Breast epithelium (tissue), 4 donors: Measurements from ENCODE around the gene STAM2. TPM values are rescaled to one million over a fixed set of nuclear protein-coding genes. Genes with fewer than 3 reads are reported as not detected.

Experiments
- DNase-seq, 2 donors: peaks; one replicate each; pipeline ENCODE4 v3.0.0-alpha.2; 2019; ENCODE audit warnings: low spot score in 2 of 2
- H3K27ac ChIP-seq, 2 donors: fragments of 200-600 bp; sonication (generic) in 1 of 2; one replicate each; pipeline ENCODE4 v1.5.1; 2016 to 2019; ENCODE audit warnings: mild to moderate bottlenecking in 1 of 2
- H3K27me3 ChIP-seq, 2 donors: fragments of 200-600 bp; sonication (generic) in 1 of 2; one replicate each; pipeline versions ENCODE4 v1.5.1 to v1.6.0; 2017 to 2019; ENCODE audit warnings: control low read depth in 1 of 2, mild to moderate bottlenecking in 1 of 2
- H3K36me3 ChIP-seq: fragments of 200-600 bp; one replicate; pipeline ENCODE4 v1.5.1; 2019
- H3K4me1 ChIP-seq, 2 donors: fragments of 200-600 bp; sonication (generic); one replicate each; pipeline ENCODE4 v1.5.1; 2016 to 2019; ENCODE audit warnings: control low read depth in 1 of 2
- H3K4me3 ChIP-seq, 3 donors: fragments of 200-600 bp; sonication (generic); 1 replicate in 2 of 3; 2 replicates in 1 of 3; pipeline ENCODE4 v1.5.1; 2016 to 2019; ENCODE audit warnings: mild to moderate bottlenecking in 3 of 3, moderate library complexity in 2 of 3
- H3K9me3 ChIP-seq, 2 donors: fragments of 200-600 bp; sonication (generic) in 1 of 2; one replicate each; pipeline ENCODE4 v1.5.1; 2016 to 2019; ENCODE audit warnings: control low read depth in 1 of 2
- POLR2A ChIP-seq: fragments of 450-650 bp; IDR thresholded peaks from one replicate; pipeline ENCODE4 v1.6.1; 2016; ENCODE audit warnings: antibody characterized with exemption, mild to moderate bottlenecking, moderate library complexity
- POLR2AphosphoS5 ChIP-seq, 3 donors: sonication (generic); formaldehyde crosslinking; IDR thresholded peaks; one replicate each; pipeline ENCODE4 v1.6.1; 2017; ENCODE audit warnings: antibody characterized with exemption in 3 of 3
- intact Hi-C: fragments of 100-400 bp; cut with DNase I; formaldehyde crosslinking; loops from one replicate; pipeline ENCODE4 v1.15.1; 2023; ENCODE audit warnings: low total_unique reads
- total RNA-seq, 3 donors: library from RNA; depleted of rRNA; stranded (reverse); fragments of >200 nt; gene quantifications; one replicate each; pipeline ENCODE4 v1.1.0, GENCODE V29; 2016
- TF ChIP-seq, protein P1 (sequence below), 3 donors: fragments of 450-650 bp; IDR thresholded peaks; one replicate each; pipeline ENCODE4 v1.5.1; 2016 to 2017; ENCODE audit warnings: antibody characterized with exemption in 3 of 3, mild to moderate bottlenecking in 3 of 3, moderate library complexity in 3 of 3

Gene STAM2
- total RNA-seq, 3 donors from 2014 or later = 31.4 to 73.8 (median 44.6) TPM

DNA sequence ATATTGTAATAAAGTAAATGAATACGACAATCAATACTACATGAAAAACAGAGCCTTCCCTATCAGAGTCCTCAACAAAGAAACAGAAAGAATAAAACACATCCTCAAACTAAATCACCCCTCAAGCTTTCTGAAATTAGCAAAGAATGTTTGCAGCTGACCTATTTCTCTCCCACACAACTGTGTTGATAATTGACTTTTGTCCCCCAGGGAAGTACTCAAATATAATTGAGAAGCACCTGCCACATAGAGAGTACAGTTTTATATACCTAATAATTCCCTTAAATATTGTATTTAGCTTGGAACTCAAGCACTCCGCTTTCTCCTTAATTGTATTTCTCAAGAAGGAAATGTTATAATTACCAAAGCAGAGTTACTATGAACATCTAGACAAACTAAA, 89.3 kb downstream of the STAM2 start:
- Histone ChIP-seq H3K27ac (no peak overlapping the region), H3K36me3 (no peaks in the 10 kb centered on the region), H3K4me3 (no peak overlapping the region), H3K4me1 (no peaks in the 10 kb centered on the region), H3K9me3 (no peaks in the 10 kb centered on the region), H3K27me3 (no peaks in the 10 kb centered on the region)
- intact Hi-C loops = no loop called here
- TF ChIP-seq POLR2A (no peak), POLR2AphosphoS5 (IDR thresholded peaks at IDR 0.05) (no peak)
- TF ChIP-seq, protein P1, sequence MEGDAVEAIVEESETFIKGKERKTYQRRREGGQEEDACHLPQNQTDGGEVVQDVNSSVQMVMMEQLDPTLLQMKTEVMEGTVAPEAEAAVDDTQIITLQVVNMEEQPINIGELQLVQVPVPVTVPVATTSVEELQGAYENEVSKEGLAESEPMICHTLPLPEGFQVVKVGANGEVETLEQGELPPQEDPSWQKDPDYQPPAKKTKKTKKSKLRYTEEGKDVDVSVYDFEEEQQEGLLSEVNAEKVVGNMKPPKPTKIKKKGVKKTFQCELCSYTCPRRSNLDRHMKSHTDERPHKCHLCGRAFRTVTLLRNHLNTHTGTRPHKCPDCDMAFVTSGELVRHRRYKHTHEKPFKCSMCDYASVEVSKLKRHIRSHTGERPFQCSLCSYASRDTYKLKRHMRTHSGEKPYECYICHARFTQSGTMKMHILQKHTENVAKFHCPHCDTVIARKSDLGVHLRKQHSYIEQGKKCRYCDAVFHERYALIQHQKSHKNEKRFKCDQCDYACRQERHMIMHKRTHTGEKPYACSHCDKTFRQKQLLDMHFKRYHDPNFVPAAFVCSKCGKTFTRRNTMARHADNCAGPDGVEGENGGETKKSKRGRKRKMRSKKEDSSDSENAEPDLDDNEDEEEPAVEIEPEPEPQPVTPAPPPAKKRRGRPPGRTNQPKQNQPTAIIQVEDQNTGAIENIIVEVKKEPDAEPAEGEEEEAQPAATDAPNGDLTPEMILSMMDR (IDR thresholded peaks at IDR 0.05) = no peak
- no peak for DNase-seq

DNA sequence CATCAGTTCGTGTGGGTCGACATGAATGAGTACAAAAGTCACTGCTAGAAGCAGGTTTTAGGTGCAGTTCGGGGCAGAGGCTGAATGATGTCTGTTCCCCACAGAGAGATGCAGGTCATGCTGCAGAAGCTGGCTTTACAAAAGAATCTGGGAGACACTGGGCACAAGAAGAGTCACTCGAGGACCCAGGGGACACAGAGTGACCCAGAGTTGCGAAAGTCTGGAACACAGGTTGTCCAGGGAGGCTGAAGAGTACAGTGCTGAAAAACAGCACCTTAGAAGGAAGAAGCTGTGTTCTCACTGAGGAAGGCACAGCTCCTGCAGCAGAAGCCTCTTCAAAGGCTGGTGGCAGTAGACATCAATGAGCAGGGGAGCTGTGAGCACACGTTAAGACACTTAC, 91.5 kb downstream of the STAM2 start:
- no peaks in the 10 kb centered on the region for H3K4me1 ChIP-seq
- no peak overlapping the region for H3K4me3 ChIP-seq
- no peaks in the 10 kb centered on the region for H3K27me3 ChIP-seq
- no peaks in the 10 kb centered on the region for H3K9me3 ChIP-seq
- intact Hi-C loops = no loop called here
- H3K36me3 ChIP-seq = no peaks in the 10 kb centered on the region
- no peak overlapping the region for H3K27ac ChIP-seq
- DNase-seq = no peak
- TF ChIP-seq POLR2A (no peak), POLR2AphosphoS5 (IDR thresholded peaks at IDR 0.05) (no peak)
- TF ChIP-seq, protein P1 (IDR thresholded peaks at IDR 0.05) = no peak

DNA sequence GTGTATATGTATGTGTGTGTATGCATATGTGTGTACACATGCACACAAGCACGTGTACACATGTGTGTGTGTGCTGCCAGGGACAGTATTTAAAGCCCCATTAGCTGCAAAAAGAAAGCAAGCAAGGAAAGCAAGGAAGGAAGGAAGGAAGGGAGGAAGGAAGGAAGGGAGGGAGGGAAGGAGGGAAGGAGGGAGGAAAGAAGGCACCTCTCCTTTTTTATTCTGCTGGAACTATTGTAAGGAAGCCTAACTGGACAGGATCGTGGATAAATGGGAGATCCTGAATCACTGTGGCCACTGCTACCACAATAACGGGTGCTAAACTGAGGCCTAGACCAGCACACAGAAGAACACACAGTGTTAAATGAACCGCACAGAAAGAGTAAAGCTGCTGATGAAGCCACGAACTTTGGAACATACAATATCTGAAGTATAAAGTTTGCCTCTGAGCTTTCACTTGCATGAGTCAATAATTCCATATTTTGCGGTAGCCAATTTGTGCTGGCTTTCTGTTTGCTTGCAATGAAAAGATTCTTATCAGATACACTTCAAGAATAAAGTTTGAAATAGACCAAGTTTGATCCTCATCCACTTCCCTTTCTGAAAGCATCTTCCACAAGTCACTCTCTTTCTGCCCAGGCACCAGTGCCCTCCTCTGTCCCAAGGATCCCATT, 92.2 kb downstream of the STAM2 start:
- no peak overlapping the region for H3K4me3 ChIP-seq
- no peaks in the 10 kb centered on the region for H3K36me3 ChIP-seq
- no peaks in the 10 kb centered on the region for H3K9me3 ChIP-seq
- intact Hi-C loops = no loop called here
- no peak for DNase-seq
- H3K4me1 ChIP-seq = no peaks in the 10 kb centered on the region
- TF ChIP-seq POLR2A (no peak), POLR2AphosphoS5 (IDR thresholded peaks at IDR 0.05) (no peak)
- TF ChIP-seq, protein P1 (IDR thresholded peaks at IDR 0.05) = no peak
- H3K27me3 ChIP-seq = no peaks in the 10 kb centered on the region
- H3K27ac ChIP-seq = no peak overlapping the region

GRCh38 chr2:152078662-152079061, 96.9 kb downstream of the STAM2 start:
- Histone ChIP-seq H3K4me3 (no peak overlapping the region), H3K36me3 (no peaks in the 10 kb centered on the region), H3K4me1 (no peaks in the 10 kb centered on the region), H3K9me3 (no peaks in the 10 kb centered on the region), H3K27ac (no peak overlapping the region), H3K27me3 (no peaks in the 10 kb centered on the region)
- TF ChIP-seq POLR2AphosphoS5 (IDR thresholded peaks at IDR 0.05) (no peak), POLR2A (no peak)
- TF ChIP-seq, protein P1 (IDR thresholded peaks at IDR 0.05) = no peak
- intact Hi-C loops = no loop called here
- no peak for DNase-seq

DNA sequence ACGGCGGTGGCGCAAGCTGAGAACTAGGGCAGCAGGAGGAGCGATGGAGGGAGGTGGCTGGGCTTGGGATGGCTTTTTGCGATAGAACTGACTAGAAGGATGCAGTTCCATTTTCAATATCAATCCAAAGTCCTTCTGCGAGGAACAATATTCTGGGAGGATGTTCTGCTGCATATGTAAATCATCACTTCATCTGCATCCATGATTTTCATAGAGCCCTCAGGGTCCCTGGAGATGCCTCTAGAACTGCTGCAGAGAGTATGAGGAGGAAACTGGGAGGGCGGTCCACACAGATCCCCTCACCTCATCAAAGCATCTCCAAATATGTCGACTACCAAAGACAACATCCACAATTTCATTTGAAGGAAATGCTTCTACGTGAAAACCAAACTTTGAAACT, 97.5 kb downstream of the STAM2 start:
- H3K27ac ChIP-seq = no peak overlapping the region
- TF ChIP-seq POLR2A = no peak
- TF ChIP-seq POLR2AphosphoS5 (IDR thresholded peaks at IDR 0.05) = no peak
- TF ChIP-seq, protein P1 (IDR thresholded peaks at IDR 0.05) = no peak
- no peak overlapping the region for H3K4me3 ChIP-seq
- intact Hi-C loops = no loop called here
- no peaks in the 10 kb centered on the region for H3K4me1 ChIP-seq
- DNase-seq = no peak
- H3K9me3 ChIP-seq = no peaks in the 10 kb centered on the region
- no peaks in the 10 kb centered on the region for H3K36me3 ChIP-seq
- no peaks in the 10 kb centered on the region for H3K27me3 ChIP-seq
